GM12878 (cell line): Measurements from ENCODE around the gene TTC39C. TPM values are rescaled to one million over a fixed set of nuclear protein-coding genes. Genes with fewer than 3 reads are reported as not detected.

Source experiments
- ATAC-seq: fragments of 200-7000 bp; cut with Tn5 transposase; 3 replicates; pipeline ENCODE4 v1.9.1; 2020; ENCODE audit warnings: mild to moderate bottlenecking, moderate library complexity
- BruUV-seq: library from RNA; stranded (reverse); fragments of 400-500 nt; replicated peaks from 2 replicates; lab custom pipeline; 2021; lab: Mats Ljungman, UMichigan
- CTCF ChIA-PET: fragments of 300-600 bp; sonication (Branson Sonifier 250); formaldehyde crosslinking; extraction: SDS; loops from one replicate; lab custom pipeline; 2021; ENCODE audit warnings: inconsistent platforms; lab: Yijun Ruan, JAX
- POLR2A ChIA-PET: fragments of 350-600 bp; formaldehyde crosslinking; extraction: SDS; loops from one replicate; lab custom pipeline; 2021; ENCODE audit warnings: inconsistent platforms; lab: Charles Lee
- RAD21 ChIA-PET: fragments of 300-600 bp; sonication (Branson Sonifier 250); formaldehyde crosslinking; loops from one replicate; lab custom pipeline; 2023; ENCODE audit warnings: antibody characterized with exemption; ENCODE audit not compliant: unreplicated experiment; lab: Charles Lee
- SMC1A ChIA-PET: fragments of 300-600 bp; sonication (Branson Sonifier 250); formaldehyde crosslinking; loops from one replicate; lab custom pipeline; 2023; ENCODE audit not compliant: unreplicated experiment, uncharacterized antibody; lab: Charles Lee
- DNase-seq: peaks from one replicate; pipeline ENCODE4 v3.0.0-alpha.2; 2011; ENCODE audit warnings: low read depth, low spot score
- FAIRE-seq: peaks from 3 replicates; lab custom pipeline; 2011; peaks lifted over from hg19 to GRCh38; lab: Jason Lieb, UNC
- H2AFZ ChIP-seq: 2 replicates; pipeline ENCODE4 v1.6.0; 2011; ENCODE audit warnings: low read depth, low read length, control low read depth; ENCODE audit not compliant: control insufficient read depth
- H3K27ac ChIP-seq: 2 replicates; pipeline ENCODE4 v1.5.1; 2011; ENCODE audit warnings: control low read depth; ENCODE audit not compliant: control insufficient read depth, insufficient read depth
- H3K27me3 ChIP-seq, 2 experiments: replicated peaks in 1 of 2; 2 replicates each; pipeline versions ENCODE4 v1.6.0 to v1.6.1; 2011; ENCODE audit warnings: low read length in 1 of 2; ENCODE audit not compliant: control insufficient read depth in 2 of 2, insufficient read depth in 2 of 2
- H3K36me3 ChIP-seq, 2 experiments: 2 replicates each; pipeline ENCODE4 v1.5.1; 2011; ENCODE audit warnings: low read length in 1 of 2; ENCODE audit not compliant: control insufficient read depth in 2 of 2, insufficient read depth in 2 of 2
- H3K4me1 ChIP-seq: 2 replicates; pipeline ENCODE4 v1.6.1; 2011; ENCODE audit warnings: mild to moderate bottlenecking, low read length, moderate library complexity, mixed read lengths; ENCODE audit not compliant: control insufficient read depth, insufficient read depth
- H3K4me2 ChIP-seq: 2 replicates; pipeline ENCODE4 v1.6.0; 2011; ENCODE audit warnings: control low read depth; ENCODE audit not compliant: control insufficient read depth, insufficient read depth
- H3K4me3 ChIP-seq: fragments of 200-600 bp; sonication (generic); 2 replicates; pipeline ENCODE4 v1.5.1; 2016
- H3K79me2 ChIP-seq: 2 replicates; pipeline ENCODE4 v1.6.0; 2011; ENCODE audit warnings: low read length; ENCODE audit not compliant: control insufficient read depth, insufficient read depth
- H3K9ac ChIP-seq: 2 replicates; pipeline ENCODE4 v1.8.0; 2011; ENCODE audit warnings: low read length, control low read depth, mixed read lengths; ENCODE audit not compliant: control insufficient read depth, insufficient read depth
- H3K9me3 ChIP-seq: replicated peaks from 3 replicates; pipeline ENCODE4 v1.5.1; 2011; ENCODE audit warnings: mild to moderate bottlenecking, low read length; ENCODE audit not compliant: control insufficient read depth, insufficient read depth
- H4K20me1 ChIP-seq: 2 replicates; pipeline ENCODE4 v1.6.0; 2011; ENCODE audit not compliant: control insufficient read depth, insufficient read depth
- BACH1 ChIP-seq: fragments of 450-650 bp; IDR thresholded peaks from 2 replicates; pipeline ENCODE4 v1.6.1; 2017; ENCODE audit warnings: mild to moderate bottlenecking, borderline replicate concordance
- BRCA1 ChIP-seq: IDR thresholded peaks from 2 replicates; pipeline ENCODE4 v1.6.1; 2011; ENCODE audit warnings: low read depth, low read length, improper control_type of control experiment
- FOXM1 ChIP-seq: IDR thresholded peaks from 2 replicates; pipeline ENCODE4 v1.6.1; 2012; ENCODE audit warnings: low read depth, mild to moderate bottlenecking, inconsistent platforms, low read length, moderate library complexity
- HDAC2 ChIP-seq: fragments of 200-600 bp; sonication (generic); IDR thresholded peaks from 2 replicates; pipeline ENCODE4 v1.6.1; 2017
- IKZF1 ChIP-seq: fragments of 450-650 bp; conservative IDR thresholded peaks from 2 replicates; pipeline ENCODE4 v1.6.1; 2017; ENCODE audit warnings: antibody characterized with exemption, mild to moderate bottlenecking
- MEF2B ChIP-seq: fragments of 450-650 bp; IDR thresholded peaks from 2 replicates; pipeline ENCODE4 v1.6.1; 2018; ENCODE audit warnings: mild to moderate bottlenecking, moderate library complexity; ENCODE audit not compliant: partially characterized antibody, poor library complexity, severe bottlenecking
- MYB ChIP-seq: fragments of 150-350 bp; IDR thresholded peaks from 2 replicates; pipeline ENCODE4 v1.6.1; 2014; ENCODE audit warnings: mild to moderate bottlenecking, low read depth, low read length, borderline replicate concordance
- NRF1 ChIP-seq: conservative IDR thresholded peaks from 2 replicates; pipeline ENCODE4 v1.6.1; 2011; ENCODE audit warnings: mild to moderate bottlenecking, low read depth, low read length, improper control_type of control experiment
- POU2F2 ChIP-seq: IDR thresholded peaks from 3 replicates; pipeline ENCODE4 v1.6.1; 2011; ENCODE audit warnings: low read depth, mild to moderate bottlenecking, low read length, borderline replicate concordance
- RCOR1 ChIP-seq: conservative IDR thresholded peaks from 2 replicates; pipeline ENCODE4 v1.6.1; 2012; ENCODE audit warnings: low read depth, low read length, improper control_type of control experiment
- SIX5 ChIP-seq: IDR thresholded peaks from 2 replicates; pipeline ENCODE4 v1.6.1; 2011; ENCODE audit warnings: mild to moderate bottlenecking, low read depth, low read length, moderate library complexity; ENCODE audit not compliant: severe bottlenecking
- SRF ChIP-seq, 2 experiments: IDR thresholded peaks; 2 replicates each; pipeline ENCODE4 v1.6.1; 2011; ENCODE audit warnings: low read depth in 2 of 2, low read length in 2 of 2, mild to moderate bottlenecking in 1 of 2, moderate library complexity in 1 of 2
- STAT3 ChIP-seq: IDR thresholded peaks from 2 replicates; pipeline ENCODE4 v1.6.1; 2011; ENCODE audit warnings: low read depth, low read length, improper control_type of control experiment
- ZBED1 ChIP-seq: IDR thresholded peaks from 2 replicates; pipeline ENCODE4 v1.6.1; 2016; ENCODE audit warnings: borderline replicate concordance
- ZNF274 ChIP-seq: IDR thresholded peaks from one replicate; pipeline ENCODE4 v1.8.0; 2011; ENCODE audit not compliant: insufficient read length, insufficient read depth
- WGBS: methylation state at CpG from one replicate; pipeline ENCODE4 v1.1.6; 2016; ENCODE audit warnings: low lambda C conversion rate; ENCODE audit not compliant: insufficient replicate concordance, insufficient coverage; ENCODE audit errors: missing lambda C conversion rate; 5-methylcytosine and 5-hydroxymethylcytosine counted together
- in situ Hi-C: fragments of 300-500 bp; cut with MboI; formaldehyde crosslinking; loops from 9 replicates; pipeline ENCODE4 v1.14.3; 2018; ENCODE audit warnings: mixed read lengths
- intact Hi-C: fragments of 100-400 bp; cut with micrococcal nuclease; formaldehyde crosslinking; loops from one replicate; pipeline ENCODE4 v1.14.2; 2022; ENCODE audit not compliant: unreplicated experiment
- polyA plus RNA-seq, 11 experiments: library from polyadenylated mRNA; depleted of rRNA in 4 of 11; unstranded in 6 of 11; stranded (reverse) in 5 of 11; fragments of >200 nt; fragmentation: Nextera tagmentation in 4 of 11; fragmentation: Illumina TruSeq in 1 of 11; extraction: Ambion mirVana in 4 of 11; extraction: Trizol in 1 of 11; gene quantifications; 1 replicate in 1 of 11; 2 replicates in 10 of 11; pipeline versions ENCODE4 v1.2.1 to v1.2.3, GENCODE V29; 2011 to 2016; ENCODE audit warnings: inconsistent platforms in 2 of 11, missing spikeins in 2 of 11, low read depth in 1 of 11
- total RNA-seq, 4 experiments: library from RNA; depleted of rRNA in 3 of 4; stranded (reverse); fragments of >200 nt in 3 of 4; fragmentation: Illumina TruSeq in 1 of 4; extraction: Trizol in 1 of 4; gene quantifications; 2 replicates each; pipeline versions ENCODE4 v1.2.1 to v1.2.3, GENCODE V29; 2013 to 2021
- TF ChIP-seq, protein P1 (sequence below): IDR thresholded peaks from 2 replicates; pipeline ENCODE4 v1.6.1; 2012; ENCODE audit warnings: low read depth, low read length, improper control_type of control experiment
- TF ChIP-seq, protein P2 (sequence below): fragments of 450-650 bp; formaldehyde crosslinking; IDR thresholded peaks from 2 replicates; pipeline ENCODE4 v1.4.0; 2022; ENCODE audit warnings: mild to moderate bottlenecking, moderate library complexity
- TF ChIP-seq, protein P3 (sequence below): fragments of 450-650 bp; IDR thresholded peaks from 2 replicates; pipeline ENCODE4 v1.6.1; 2017; ENCODE audit warnings: mild to moderate bottlenecking, moderate library complexity

Gene TTC39C
- total and polyA plus RNA-seq, 10 of the 15 experiments (the other 5 are each of a cell fraction or from before 2014, with no cell fraction given) = 21.1 to 91.0 (median 64.8) TPM

DNA sequence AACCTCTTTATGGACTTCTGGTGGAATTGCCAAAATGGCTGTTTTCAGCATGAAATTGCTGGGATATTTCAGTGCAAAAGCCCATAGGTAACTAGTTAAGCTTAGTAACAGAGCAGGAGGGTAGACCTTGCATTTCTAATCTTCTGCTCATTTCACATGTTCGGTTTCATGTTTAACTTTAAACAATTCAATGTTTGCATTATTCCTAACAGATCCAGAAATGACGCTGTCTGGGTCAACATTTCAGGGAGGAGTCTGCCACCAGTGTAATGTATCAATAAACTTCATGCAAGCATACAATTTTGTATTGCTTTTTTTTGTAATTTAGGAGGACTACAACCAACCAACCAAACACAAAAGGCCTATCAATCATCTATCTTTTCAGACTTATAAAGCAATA, 146.8 kb downstream of the TTC39C start:
- Histone ChIP-seq H3K9me3 (no peaks in the 10 kb centered on the region), H4K20me1 (no peaks in the 10 kb centered on the region), H3K79me2 (no peaks in the 10 kb centered on the region), H3K27ac (no peak overlapping the region), H2AFZ (no peak overlapping the region), H3K4me2 (no peak overlapping the region), H3K27me3 (no peaks in the 10 kb centered on the region), H3K36me3 (no peaks in the 10 kb centered on the region), H3K9ac (no peak overlapping the region), H3K4me1 (no peaks in the 10 kb centered on the region), H3K4me3 (no peak overlapping the region)
- CTCF ChIA-PET = interaction anchor here (0.6 to 1.5 kb wide), 2 partner anchors 14 to 146 kb away, joined by 3 read pairs; no protein-coding TSS in a partner anchor
- DNase-seq (no peak), ATAC-seq (no peak), FAIRE-seq (no peak)
- BruUV-seq = no TSS peak
- POLR2A ChIA-PET = no interaction called here
- 30% methylated on average over 2 of the region's 2 CpGs for WGBS
- RAD21 ChIA-PET = no interaction called here
- intact Hi-C loops (no loop called here), in situ Hi-C loops (no loop called here)
- SMC1A ChIA-PET = no interaction called here
- TF ChIP-seq, protein P1, sequence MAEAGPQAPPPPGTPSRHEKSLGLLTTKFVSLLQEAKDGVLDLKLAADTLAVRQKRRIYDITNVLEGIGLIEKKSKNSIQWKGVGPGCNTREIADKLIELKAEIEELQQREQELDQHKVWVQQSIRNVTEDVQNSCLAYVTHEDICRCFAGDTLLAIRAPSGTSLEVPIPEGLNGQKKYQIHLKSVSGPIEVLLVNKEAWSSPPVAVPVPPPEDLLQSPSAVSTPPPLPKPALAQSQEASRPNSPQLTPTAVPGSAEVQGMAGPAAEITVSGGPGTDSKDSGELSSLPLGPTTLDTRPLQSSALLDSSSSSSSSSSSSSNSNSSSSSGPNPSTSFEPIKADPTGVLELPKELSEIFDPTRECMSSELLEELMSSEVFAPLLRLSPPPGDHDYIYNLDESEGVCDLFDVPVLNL = no peak
- TF ChIP-seq SRF (IDR thresholded peaks at IDR 0.05; ENCODE audit: low read depth in 2 of 2, low read length in 2 of 2) (no peak), ZBED1 (no peak), IKZF1 (no peak), MYB (no peak), BRCA1 (no peak), RCOR1 (no peak), ZNF274 (no peak), FOXM1 (no peak), SIX5 (no peak), NRF1 (no peak), POU2F2 (no peak), MEF2B (no peak), STAT3 (no peak), HDAC2 (no peak), BACH1 (no peak)
- TF ChIP-seq, protein P2, sequence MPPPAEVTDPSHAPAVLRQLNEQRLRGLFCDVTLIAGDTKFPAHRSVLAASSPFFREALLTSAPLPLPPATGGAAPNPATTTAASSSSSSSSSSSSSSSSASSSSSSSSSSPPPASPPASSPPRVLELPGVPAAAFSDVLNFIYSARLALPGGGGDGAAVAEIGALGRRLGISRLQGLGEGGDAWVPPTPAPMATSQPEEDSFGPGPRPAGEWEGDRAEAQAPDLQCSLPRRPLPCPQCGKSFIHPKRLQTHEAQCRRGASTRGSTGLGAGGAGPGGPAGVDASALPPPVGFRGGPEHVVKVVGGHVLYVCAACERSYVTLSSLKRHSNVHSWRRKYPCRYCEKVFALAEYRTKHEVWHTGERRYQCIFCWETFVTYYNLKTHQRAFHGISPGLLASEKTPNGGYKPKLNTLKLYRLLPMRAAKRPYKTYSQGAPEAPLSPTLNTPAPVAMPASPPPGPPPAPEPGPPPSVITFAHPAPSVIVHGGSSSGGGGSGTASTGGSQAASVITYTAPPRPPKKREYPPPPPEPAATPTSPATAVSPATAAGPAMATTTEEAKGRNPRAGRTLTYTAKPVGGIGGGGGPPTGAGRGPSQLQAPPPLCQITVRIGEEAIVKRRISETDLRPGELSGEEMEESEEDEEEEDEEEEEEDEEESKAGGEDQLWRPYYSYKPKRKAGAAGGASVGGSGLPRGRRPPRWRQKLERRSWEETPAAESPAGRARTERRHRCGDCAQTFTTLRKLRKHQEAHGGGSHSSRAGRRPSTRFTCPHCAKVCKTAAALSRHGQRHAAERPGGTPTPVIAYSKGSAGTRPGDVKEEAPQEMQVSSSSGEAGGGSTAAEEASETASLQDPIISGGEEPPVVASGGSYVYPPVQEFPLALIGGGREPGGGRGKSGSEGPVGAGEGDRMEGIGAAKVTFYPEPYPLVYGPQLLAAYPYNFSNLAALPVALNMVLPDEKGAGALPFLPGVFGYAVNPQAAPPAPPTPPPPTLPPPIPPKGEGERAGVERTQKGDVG (CRISPR knock-in tag) = no peak
- TF ChIP-seq, protein P3, sequence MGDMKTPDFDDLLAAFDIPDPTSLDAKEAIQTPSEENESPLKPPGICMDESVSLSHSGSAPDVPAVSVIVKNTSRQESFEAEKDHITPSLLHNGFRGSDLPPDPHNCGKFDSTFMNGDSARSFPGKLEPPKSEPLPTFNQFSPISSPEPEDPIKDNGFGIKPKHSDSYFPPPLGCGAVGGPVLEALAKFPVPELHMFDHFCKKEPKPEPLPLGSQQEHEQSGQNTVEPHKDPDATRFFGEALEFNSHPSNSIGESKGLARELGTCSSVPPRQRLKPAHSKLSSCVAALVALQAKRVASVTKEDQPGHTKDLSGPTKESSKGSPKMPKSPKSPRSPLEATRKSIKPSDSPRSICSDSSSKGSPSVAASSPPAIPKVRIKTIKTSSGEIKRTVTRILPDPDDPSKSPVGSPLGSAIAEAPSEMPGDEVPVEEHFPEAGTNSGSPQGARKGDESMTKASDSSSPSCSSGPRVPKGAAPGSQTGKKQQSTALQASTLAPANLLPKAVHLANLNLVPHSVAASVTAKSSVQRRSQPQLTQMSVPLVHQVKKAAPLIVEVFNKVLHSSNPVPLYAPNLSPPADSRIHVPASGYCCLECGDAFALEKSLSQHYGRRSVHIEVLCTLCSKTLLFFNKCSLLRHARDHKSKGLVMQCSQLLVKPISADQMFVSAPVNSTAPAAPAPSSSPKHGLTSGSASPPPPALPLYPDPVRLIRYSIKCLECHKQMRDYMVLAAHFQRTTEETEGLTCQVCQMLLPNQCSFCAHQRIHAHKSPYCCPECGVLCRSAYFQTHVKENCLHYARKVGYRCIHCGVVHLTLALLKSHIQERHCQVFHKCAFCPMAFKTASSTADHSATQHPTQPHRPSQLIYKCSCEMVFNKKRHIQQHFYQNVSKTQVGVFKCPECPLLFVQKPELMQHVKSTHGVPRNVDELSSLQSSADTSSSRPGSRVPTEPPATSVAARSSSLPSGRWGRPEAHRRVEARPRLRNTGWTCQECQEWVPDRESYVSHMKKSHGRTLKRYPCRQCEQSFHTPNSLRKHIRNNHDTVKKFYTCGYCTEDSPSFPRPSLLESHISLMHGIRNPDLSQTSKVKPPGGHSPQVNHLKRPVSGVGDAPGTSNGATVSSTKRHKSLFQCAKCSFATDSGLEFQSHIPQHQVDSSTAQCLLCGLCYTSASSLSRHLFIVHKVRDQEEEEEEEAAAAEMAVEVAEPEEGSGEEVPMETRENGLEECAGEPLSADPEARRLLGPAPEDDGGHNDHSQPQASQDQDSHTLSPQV = no peak
